HEK293T (cell line): Measurements from ENCODE around the gene PDCD1LG2.

ENCODE experiments used
- CTCF ChIA-PET: fragments of 350-600 bp; formaldehyde crosslinking; extraction: SDS; loops from one replicate; lab custom pipeline; 2021; ENCODE audit warnings: antibody characterized with exemption, inconsistent platforms; lab: Yijun Ruan, JAX
- POLR2A ChIA-PET: fragments of 350-600 bp; formaldehyde crosslinking; extraction: SDS; loops from one replicate; lab custom pipeline; 2020; ENCODE audit warnings: antibody characterized with exemption, inconsistent platforms; lab: Yijun Ruan, JAX
- DNase-seq: peaks from one replicate; pipeline ENCODE4 v3.0.0; 2012; ENCODE audit warnings: mixed read lengths; ENCODE audit errors: extremely low spot score
- ARNT ChIP-seq: fragments of 450-650 bp; IDR thresholded peaks from 2 replicates; pipeline ENCODE4 v1.6.1; 2017; ENCODE audit warnings: mild to moderate bottlenecking
- BHLHE40 ChIP-seq: fragments of 450-650 bp; IDR thresholded peaks from 2 replicates; pipeline ENCODE4 v1.6.1; 2016; ENCODE audit warnings: mild to moderate bottlenecking, moderate library complexity, borderline replicate concordance
- CTBP1 ChIP-seq: fragments of 450-650 bp; IDR thresholded peaks from 2 replicates; pipeline ENCODE4 v1.6.1; 2016; ENCODE audit warnings: borderline replicate concordance
- ELF4 ChIP-seq: fragments of 450-650 bp; IDR thresholded peaks from 2 replicates; pipeline ENCODE4 v1.6.1; 2017; ENCODE audit warnings: antibody characterized with exemption
- FOXA1 ChIP-seq: fragments of 450-650 bp; IDR thresholded peaks from 2 replicates; pipeline ENCODE4 v1.6.1; 2016; ENCODE audit warnings: mild to moderate bottlenecking
- FOXK2 ChIP-seq: fragments of 450-650 bp; IDR thresholded peaks from 2 replicates; pipeline ENCODE4 v1.6.1; 2016; ENCODE audit warnings: mild to moderate bottlenecking
- FOXM1 ChIP-seq: fragments of 450-650 bp; IDR thresholded peaks from 2 replicates; pipeline ENCODE4 v1.6.1; 2017; ENCODE audit warnings: mild to moderate bottlenecking, borderline replicate concordance
- HDGF ChIP-seq: fragments of 450-650 bp; IDR thresholded peaks from 2 replicates; pipeline ENCODE4 v1.6.1; 2017; ENCODE audit warnings: antibody characterized with exemption, borderline replicate concordance
- L3MBTL2 ChIP-seq: fragments of 450-650 bp; conservative IDR thresholded peaks from 2 replicates; pipeline ENCODE4 v1.6.1; 2016; ENCODE audit warnings: mild to moderate bottlenecking
- LEF1 ChIP-seq: fragments of 450-650 bp; IDR thresholded peaks from 2 replicates; pipeline ENCODE4 v1.6.1; 2017; ENCODE audit warnings: mild to moderate bottlenecking, borderline replicate concordance
- NFRKB ChIP-seq: fragments of 450-650 bp; IDR thresholded peaks from 2 replicates; pipeline ENCODE4 v1.6.1; 2016; ENCODE audit warnings: mild to moderate bottlenecking, moderate library complexity
- SP1 ChIP-seq: fragments of 450-650 bp; IDR thresholded peaks from 2 replicates; pipeline ENCODE4 v1.6.1; 2017
- SUZ12 ChIP-seq: fragments of 450-650 bp; IDR thresholded peaks from 2 replicates; pipeline ENCODE4 v1.6.1; 2016; ENCODE audit warnings: mild to moderate bottlenecking
- TARDBP ChIP-seq: fragments of 450-650 bp; IDR thresholded peaks from 2 replicates; pipeline ENCODE4 v1.6.1; 2016
- ZNF384 ChIP-seq: fragments of 450-650 bp; IDR thresholded peaks from 2 replicates; pipeline ENCODE4 v1.6.1; 2016
- TF ChIP-seq, protein P1 (sequence below): fragments of 450-650 bp; IDR thresholded peaks from 2 replicates; pipeline ENCODE4 v1.6.1; 2016

The PDCD1LG2 gene

GRCh38 chr9:5499157-5499556, 11.2 kb upstream of the PDCD1LG2 start:
- no peak for TF ChIP-seq CTBP1
- TF ChIP-seq SUZ12, result no peak
- TF ChIP-seq FOXA1, result no peak
- no peak for TF ChIP-seq SP1
- no peak for TF ChIP-seq FOXM1
- TF ChIP-seq ZNF384, result no peak
- no peak for TF ChIP-seq BHLHE40
- no peak for TF ChIP-seq HDGF
- TF ChIP-seq FOXK2, result no peak
- TF ChIP-seq ELF4, result no peak
- no peak for TF ChIP-seq TARDBP
- TF ChIP-seq ARNT, result no peak
- POLR2A ChIA-PET, result no interaction called here
- no peak for DNase-seq
- CTCF ChIA-PET, result interaction anchor here (0.6 kb wide), 1 partner anchor 16 kb away, joined by 4 read pairs; no protein-coding TSS in a partner anchor

GRCh38 chr9:5499889-5500398, 10.4 kb upstream of the PDCD1LG2 start:
- POLR2A ChIA-PET, result no interaction called here
- CTCF ChIA-PET, result no interaction called here
- TF ChIP-seq NFRKB (no peak), SP1 (no peak), TARDBP (no peak), BHLHE40 (no peak), FOXM1 (no peak), ELF4 (no peak), L3MBTL2 (no peak), ARNT (no peak), CTBP1 (no peak), FOXK2 (no peak), HDGF (no peak), LEF1 (no peak), SUZ12 (no peak)
- TF ChIP-seq, protein P1, sequence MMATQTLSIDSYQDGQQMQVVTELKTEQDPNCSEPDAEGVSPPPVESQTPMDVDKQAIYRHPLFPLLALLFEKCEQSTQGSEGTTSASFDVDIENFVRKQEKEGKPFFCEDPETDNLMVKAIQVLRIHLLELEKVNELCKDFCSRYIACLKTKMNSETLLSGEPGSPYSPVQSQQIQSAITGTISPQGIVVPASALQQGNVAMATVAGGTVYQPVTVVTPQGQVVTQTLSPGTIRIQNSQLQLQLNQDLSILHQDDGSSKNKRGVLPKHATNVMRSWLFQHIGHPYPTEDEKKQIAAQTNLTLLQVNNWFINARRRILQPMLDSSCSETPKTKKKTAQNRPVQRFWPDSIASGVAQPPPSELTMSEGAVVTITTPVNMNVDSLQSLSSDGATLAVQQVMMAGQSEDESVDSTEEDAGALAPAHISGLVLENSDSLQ, result no peak
- no peak for DNase-seq

- TF ChIP-seq FOXK2, result no peak
- TF ChIP-seq, protein P1, result no peak
- CTCF ChIA-PET, result no interaction called here
- POLR2A ChIA-PET, result no interaction called here
- no peak for DNase-seq
These were observed 9.7 kb upstream of the PDCD1LG2 start for GRCh38 chr9:5500441-5501235.

DNA sequence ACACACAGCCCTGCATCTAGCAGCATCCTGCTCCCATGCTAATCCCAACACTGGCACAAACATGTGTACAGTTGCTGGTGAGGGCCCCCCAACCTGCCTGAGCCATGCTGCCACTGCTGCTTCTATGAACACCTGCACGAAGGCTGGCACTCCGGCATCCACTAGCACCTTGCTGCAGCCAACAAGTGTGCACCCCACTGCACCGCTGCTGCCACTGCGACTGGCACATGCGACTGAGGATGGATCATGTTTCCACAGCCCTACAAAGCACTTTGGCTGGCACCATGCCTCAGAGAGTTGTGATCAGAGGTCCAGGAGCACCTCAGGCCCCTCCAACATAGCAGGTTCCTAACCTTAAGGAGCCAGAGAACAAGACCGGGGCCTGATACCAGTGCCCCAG, 7.8 kb upstream of the PDCD1LG2 start:
- CTCF ChIA-PET, result no interaction called here
- POLR2A ChIA-PET, result no interaction called here
- no peak for DNase-seq
- TF ChIP-seq NFRKB (no peak), SUZ12 (no peak), LEF1 (no peak), BHLHE40 (no peak), ELF4 (no peak), FOXM1 (no peak), TARDBP (no peak), FOXA1 (no peak), SP1 (no peak), ZNF384 (no peak)
- TF ChIP-seq, protein P1, result no peak

DNA sequence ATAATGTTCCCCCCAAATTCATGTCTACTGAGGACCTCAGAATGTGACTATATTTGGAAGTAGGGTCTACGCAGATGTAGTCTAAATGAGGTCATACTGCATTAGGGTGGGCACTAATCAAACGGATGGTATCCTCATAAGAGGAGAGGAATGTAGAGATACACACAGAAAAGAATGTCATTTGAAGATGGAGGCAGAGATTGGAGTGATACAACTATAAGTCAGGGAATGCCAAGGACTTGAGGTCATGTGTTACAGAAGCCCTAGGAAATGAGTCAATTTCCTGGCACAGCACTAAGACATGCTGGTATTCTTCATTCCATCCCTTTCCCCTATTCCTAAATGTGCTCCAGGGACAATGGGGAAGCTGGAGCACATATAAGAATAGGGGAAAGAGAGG, 758 bp upstream of the PDCD1LG2 start:
- CTCF ChIA-PET, result no interaction called here
- no peak for DNase-seq

GRCh38 chr9:5510989-5511388, 658 bp downstream of the PDCD1LG2 start:
- ChIA-PET CTCF (no interaction called here), POLR2A (no interaction called here)
- no peak for DNase-seq
- TF ChIP-seq HDGF, result no peak
- no peak for TF ChIP-seq ZNF384
- TF ChIP-seq, protein P1, result no peak
- TF ChIP-seq TARDBP, result no peak
- no peak for TF ChIP-seq LEF1
- no peak for TF ChIP-seq ARNT
- TF ChIP-seq FOXK2, result no peak
- no peak for TF ChIP-seq L3MBTL2
- no peak for TF ChIP-seq FOXA1
- TF ChIP-seq CTBP1, result no peak
- TF ChIP-seq SUZ12, result no peak
- no peak for TF ChIP-seq NFRKB
- no peak for TF ChIP-seq FOXM1
- TF ChIP-seq BHLHE40, result no peak
- no peak for TF ChIP-seq ELF4
- TF ChIP-seq SP1, result no peak

More for the DNA sequence above, 758 bp upstream of the PDCD1LG2 start:
- POLR2A ChIA-PET, result no interaction called here
- TF ChIP-seq SP1, result no peak
- TF ChIP-seq BHLHE40, result no peak
- no peak for TF ChIP-seq HDGF
